GM18508 (cell line): ENCODE data around the gene ACOXL.

Experiments
- ATAC-seq: cut with Tn5 transposase; IDR thresholded peaks from one replicate; pipeline ENCODE4 v1.9.1; 2021; ENCODE audit warnings: moderate number of reproducible peaks; ENCODE audit not compliant: insufficient read depth, unreplicated experiment

The ACOXL gene

DNA sequence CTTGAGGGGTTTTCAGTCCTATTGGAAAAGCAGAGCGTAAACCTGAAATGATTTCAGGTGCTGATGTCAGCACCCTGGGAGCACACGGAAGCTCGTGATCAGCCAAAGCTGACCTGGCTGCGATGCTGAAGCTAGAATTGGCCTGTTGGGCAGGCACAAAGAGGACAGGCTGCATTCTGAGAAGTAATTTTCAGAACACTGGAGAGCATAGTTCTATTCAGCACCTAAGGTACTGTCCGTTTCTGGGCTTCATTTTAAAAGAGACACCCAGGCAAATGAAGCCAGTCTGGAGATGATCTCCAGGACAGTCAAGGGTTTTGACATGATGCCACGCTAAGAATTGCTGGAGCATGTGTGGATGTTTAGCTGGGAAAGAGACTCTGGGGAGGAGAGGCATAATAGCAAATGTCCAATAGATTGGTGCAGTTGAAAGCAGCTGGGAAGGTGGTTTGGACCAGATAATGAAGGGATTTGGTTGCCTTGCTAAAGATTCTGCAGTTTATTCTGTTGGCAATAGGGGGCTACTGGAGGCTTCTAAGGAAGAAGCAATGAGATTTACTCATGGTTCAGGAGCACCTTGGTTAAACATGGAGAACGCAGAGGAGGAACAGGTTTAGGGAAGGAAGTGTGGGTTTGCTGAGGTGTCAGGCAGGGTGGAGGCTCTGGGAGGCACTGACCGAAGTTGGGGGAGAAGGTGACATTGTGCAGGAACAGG lies 86.6 kb downstream of the ACOXL start:
- no peak for ATAC-seq

DNA sequence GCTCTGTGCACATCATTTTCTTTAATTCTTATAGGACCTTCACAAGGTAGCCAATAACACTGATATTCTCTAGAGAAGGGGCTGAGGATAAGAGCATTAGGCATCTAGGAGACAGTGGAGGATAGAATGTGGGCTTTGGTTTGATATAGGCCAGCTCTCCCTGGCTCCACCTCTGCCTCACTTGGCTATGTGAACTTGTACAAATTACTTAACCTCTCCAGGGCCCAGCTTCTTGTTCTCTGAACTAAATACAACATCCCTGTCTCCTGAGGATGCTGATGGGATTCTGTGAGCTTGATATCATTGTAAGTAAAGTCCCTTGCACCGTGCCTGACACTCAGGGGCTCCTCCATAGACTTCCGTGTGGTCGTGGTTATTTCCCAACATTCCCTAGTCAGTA lies 87.3 kb downstream of the ACOXL start:
- ATAC-seq, result no peak

DNA sequence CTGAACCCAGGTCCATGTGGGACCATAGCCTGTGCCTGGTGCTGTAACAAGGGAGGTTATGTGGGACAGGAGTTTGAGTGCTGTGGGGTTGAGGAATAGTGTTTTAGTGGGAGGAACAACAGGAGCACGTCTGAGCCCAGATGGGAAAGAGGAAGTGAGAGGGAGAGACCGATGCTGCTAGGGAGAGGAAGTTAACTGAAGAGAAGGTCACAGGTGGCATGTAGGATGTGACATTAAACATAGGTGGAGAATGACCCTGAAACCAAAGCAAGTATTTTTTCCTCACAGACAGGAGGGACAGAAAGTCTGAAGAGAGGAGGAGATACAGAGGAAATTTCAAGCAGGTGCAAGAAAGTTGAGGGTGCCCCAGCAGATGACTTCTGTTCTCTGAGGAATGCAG lies 87.8 kb downstream of the ACOXL start:
- no peak for ATAC-seq

DNA sequence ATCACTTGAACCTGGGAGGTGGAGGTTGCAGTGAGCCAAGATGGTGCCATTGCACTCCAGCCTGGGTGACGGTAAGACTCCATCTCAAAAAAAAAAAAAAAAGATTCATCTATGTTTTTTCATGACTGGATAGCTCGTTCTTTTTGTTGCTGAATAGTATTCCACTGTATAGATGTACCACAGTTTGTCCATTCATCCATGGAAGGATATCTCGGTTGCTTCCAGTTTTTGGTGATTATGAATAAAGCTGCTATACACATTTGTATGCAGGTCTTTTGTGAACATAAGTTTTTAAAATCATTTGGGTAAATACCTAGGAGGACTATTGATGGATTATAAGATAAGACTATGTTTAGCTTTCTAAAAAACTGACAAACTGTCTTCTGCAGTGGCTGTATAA lies 90.8 kb downstream of the ACOXL start:
- ATAC-seq, result no peak

DNA sequence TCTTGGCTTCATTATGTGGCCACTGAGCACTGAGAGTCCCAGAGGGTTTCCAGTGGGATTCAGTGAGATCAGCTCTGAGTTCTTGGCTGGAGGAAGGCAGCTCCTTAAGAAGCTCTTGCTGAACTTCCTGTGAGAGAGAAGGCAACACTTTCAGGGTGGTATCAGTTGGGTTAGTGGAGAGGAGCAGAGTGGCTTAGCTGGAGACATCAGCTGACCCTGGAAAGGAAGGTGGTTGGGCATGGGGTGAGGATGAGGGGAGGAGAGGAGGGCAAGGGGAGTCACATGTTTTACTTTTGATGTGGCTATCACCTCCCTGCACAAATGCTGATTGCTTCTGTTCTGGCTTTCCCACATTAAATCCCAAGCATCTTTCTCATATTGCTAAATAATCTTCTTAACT lies 95.1 kb downstream of the ACOXL start:
- no peak for ATAC-seq

DNA sequence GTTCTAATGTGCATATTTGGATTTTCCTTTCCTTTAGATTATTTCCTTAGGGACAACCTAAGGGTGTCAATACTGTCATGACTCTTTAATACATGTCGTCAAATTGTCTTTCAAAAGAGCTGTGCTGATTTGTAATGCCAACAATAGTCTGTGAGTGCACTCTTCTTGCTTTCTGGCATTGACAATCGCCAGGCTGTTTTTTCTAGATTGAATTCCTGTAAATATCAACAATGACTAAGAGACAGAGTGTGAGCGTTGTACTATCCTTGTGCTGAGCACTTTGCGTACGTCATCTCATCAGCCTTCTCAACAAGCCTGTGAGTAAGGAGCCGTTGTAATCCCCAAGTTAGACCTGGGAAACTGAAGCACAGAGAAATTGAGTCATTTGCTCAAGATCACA lies 96.0 kb downstream of the ACOXL start:
- no peak for ATAC-seq

DNA sequence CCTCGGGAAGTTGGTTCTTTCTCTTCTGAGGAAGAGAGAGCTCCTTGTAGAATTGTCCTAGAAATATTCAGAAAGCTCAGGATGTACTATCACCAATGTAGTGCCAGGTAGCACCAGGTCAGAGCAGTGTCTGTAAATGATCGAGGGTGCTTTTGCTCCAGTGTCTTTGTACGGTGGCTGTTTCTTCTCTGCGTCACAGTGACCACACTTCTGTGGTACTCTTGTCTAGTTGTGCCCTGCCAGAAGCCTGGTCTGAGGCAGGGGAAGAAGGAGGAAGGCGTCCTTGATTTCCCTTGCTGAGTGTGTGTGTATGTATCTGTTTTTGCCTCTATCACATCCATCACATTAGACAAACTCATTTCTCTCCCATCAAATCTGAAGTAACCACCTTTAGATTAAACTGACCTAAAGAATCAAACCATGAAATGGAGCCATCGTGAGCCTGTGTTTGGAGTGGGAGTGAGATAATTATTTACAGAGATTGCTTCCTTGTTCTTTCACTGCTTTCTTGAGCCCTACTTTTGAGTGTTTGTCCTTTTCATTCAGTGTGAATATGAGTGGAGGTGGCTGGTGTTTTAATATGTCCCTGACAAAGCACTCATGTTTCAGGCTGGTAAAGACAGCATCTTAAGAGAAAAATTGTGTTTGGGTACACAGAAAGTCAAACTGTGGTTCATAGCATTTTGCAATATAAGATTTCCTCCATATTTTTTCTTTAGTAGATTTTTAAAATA lies 97.2 kb downstream of the ACOXL start:
- ATAC-seq, result no peak

DNA sequence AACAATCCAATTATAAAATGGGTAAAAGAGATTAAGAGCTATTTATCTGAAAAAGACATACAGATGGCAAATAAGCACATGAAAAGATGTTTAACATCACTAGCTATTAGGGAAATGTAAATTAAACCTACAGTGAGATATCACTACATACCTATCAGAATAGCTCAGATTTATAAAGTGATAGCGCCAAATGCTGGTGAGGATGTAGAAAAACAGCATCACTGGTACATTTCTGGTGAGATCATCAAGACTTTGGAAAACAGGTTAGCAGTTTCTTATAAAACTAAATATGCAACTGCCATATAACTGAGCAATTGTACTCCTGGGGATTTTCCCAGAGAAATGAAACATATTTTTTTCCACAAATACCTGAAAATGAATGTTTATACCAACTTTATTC lies 100.4 kb downstream of the ACOXL start:
- no peak for ATAC-seq

DNA sequence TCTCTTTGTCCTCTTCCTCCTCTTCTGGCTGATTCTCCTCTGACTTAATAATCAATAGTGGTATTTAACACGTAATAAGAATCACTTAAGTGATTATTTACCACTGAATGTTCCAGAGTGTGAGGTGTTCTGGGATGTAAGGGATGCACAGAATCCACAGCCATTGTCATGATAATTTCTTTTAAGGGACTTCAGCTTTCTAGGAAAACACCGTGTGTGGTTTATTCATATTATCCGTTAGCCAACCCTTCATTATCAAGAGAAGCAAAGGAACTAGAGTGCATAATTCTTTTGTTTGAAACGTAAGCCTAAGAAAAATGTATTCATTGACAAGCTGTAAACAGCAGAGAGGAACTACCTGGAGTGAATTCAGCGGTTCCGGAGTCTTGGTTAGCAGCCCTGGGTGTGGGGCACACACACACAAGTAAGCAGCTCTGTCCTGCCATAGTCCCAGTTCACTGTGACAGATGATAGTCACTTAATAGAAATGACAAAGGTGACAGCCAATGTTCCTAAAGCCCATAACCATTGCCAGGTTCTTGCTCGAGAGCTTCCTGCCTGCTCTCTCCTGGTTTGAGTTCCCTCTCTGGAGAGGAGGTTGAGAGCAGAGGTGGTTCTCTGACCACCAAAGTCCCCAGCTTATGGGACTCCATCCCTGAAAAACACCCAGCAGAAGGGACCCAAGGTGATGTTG lies 101.9 kb downstream of the ACOXL start:
- no peak for ATAC-seq

DNA sequence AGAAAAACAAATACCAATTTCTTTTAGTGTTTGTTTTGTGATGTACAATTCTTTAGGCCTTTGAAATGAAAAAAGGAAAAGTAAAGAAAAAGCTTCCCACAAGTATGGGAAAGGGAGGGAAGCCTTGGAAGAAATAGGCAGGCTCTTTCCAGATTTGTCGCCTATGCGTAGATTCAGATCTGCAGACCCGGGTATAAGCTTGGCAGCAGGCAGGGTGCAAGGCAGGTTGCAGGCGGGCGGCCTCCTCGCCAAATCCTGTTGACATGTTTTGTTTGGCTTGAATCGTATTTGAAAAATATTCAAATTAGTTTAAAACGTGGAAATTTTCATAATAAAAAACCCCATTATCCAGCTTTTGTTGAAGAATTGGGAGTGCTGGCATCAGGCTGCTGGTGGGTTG lies 104.3 kb downstream of the ACOXL start:
- no peak for ATAC-seq

DNA sequence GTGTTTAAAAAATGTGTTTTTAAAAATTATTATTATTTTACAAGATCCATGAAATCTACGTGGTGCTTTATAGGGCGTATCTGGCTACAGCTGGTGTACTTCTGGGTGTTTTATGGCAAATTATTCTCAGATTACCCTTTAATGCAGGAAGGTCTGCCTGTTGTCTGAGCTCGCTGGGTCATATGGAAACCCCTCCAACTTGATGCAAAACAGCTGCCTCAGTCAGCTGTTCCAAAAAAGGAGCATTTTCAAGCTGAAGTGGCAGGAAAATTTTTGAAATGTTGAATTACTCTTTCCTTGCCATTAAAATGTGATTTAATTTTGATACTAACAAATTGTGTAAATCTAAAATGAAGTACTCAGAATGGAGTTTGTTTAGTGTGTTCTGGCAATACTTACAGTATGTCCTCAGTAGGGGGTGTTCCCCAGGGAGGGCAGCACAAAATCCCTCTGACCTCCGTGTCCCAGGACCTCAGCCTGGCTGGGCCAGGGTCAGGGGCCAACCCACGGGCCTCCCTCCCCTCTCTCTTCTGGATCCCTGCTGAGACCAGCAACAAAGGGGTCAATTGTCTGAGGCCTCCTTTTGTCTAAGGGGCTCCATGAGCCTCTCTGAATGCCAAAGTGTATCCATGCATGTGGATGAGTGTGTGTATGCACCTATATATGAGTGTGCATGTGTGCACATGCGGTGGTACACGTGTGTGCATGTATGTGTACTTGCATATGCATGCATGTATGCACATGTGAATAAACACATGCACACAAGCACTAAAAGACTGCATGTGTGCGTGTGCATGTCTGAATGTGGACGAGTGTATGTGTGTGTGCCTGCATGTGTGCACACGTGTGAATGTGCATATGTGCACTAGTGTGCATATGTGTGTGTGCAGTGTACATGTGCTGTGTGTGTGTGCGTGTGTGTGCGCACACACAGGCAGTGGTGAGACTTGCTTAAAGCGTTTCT lies 105.4 kb downstream of the ACOXL start:
- no peak for ATAC-seq

DNA sequence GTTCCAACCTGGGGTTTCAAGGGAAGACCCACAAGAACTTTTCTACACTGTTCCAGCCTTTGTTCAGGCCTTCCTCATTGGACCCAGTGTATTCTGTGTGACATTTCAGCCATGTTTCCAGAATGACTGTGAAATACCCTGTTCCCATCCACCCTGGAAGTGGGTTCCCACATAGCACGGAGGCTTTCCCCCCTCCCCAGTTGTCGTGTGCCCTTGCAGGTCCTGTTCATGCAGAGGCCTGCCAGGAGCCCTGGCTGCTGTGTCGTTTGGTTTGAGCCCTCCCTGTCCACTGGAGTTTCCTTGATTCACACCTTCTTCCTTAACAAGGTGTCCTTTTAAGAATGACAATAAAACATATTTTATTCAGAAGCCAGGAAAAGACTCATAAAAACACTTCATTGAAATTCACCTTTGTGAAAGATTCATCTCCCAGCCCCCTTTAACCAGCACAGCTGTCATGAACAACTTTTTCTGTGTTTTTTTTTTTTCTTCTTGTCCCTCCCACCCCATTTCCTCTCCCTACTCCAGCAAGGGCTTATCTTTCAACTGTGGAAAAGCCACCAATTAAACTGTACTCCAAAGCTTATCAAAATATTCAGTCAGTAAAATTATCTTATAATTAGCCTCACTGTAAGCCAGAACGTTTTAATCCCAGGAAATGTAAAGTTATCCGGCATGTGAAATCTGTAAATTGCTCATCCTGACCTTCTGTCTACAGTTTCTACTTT lies 106.4 kb downstream of the ACOXL start:
- no peak for ATAC-seq

DNA sequence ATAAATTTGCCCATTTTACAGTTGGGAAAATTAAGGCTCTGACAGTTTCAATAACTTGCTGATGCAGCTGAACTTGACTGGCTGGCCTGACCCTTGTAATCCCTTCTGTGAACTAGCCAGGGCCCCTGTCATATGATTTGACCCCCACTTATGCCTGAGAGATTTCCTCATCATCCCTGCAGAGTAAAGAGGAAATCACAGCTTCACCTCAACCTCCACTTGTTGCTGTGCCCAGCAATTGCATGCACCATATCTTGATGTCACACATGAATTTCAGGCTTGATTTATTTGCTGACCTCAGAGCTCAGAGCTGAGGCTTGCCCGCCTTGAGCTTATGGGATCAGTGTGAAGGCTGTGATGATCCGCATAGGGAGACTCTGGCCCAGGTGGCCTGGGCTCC lies 108.1 kb downstream of the ACOXL start:
- no peak for ATAC-seq

DNA sequence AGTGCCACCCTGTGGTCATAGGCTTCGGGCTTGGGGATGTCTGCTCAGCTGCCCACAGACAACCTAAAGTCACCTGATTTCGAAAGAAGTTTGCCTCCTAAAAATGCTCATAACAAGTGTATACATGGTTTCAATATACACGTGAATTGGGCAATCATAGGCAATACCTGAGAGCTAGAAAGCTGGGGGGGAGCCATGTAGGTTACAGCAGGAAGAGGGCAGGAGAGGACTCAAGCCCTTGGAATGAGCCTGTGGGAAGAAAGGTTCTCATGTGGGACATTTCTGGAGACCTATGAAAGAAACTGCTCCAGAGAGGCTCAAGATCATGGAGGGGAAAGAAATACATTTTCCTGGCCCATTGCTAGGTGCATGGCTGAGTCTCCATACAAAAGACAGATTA lies 109.7 kb downstream of the ACOXL start:
- ATAC-seq, result no peak

DNA sequence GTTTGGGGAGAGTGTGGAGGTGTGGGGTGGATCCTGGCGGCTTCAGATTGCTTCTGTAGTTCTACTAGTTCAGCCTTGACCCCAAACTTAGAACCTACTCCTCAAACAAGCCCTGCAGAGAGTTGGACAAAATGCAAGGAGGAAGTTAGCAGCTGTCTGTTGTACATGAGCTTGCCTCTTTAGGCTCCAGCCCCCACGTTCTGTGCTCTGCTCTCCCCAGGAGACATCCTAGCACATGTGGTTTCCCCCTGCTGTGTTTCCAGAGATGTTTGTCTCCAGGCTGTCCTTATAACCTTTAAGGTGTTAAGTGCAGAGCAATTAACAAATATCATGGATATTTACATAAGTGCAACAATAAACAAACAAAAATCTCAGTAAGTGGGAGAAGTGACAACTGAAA lies 111.1 kb downstream of the ACOXL start:
- no peak for ATAC-seq

DNA sequence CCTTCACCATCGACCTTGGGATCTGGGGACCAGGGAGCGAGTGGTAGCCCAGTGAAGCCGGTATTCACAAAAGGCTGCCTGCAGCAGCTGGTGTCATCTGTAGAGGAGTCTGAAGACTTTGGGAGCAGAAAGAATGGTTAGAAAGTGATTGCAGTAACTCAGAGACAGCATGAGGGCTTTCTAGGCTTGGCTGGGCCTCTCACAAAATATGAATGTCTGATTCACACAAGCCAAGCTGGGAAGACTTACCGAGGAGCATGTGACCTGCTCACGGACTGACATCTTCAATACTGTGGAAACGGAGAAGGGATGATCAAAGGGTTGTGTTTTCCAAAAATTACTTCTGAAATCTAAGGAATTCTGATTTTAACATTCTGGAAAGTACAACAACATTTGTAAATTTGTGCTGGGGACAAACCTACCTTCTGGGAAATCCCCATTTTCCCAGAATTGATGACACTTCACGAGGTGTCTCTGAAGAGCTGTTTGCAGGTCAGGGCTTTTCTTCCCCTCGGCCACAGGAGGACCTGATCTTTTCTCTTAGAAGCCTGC lies 111.7 kb downstream of the ACOXL start:
- ATAC-seq, result no peak

DNA sequence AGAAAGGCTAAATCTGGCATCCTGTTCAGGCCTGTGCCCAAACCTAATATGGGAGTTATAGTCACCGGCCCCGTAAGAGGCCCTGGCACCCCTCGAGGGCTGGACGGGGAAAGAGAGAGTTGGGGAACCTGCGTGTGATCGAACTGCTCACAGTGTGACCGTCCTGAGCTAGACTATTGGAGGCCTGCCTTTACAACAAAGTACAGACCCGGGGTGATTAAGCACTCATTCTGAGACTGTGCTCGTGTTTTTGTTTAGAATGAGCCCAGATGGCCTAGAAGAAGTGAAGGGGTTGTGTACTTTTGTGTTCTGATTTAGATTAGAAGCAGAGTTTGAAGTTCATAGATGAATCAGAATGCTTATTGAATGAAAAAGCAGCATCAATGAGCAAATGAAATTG lies 115.3 kb downstream of the ACOXL start:
- ATAC-seq, result no peak

DNA sequence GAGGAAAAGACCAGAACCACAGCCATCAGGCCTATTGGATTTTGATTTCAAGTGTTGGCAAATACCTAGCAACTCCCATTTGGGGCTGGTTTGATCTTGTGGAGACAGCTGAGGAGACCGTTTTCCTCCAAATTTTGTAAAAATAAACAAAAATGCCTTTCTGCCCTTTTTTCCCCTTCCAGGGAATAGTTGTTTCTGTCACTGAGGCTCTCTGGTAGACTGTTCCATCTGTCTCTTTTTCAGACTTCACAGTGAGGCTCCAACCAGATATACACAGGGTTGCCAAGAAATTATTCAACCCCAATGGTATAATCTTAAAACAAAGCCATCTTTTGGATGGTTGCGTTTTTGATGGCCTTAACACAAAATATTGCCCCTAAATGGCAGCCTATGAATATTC lies 115.7 kb downstream of the ACOXL start:
- no peak for ATAC-seq

DNA sequence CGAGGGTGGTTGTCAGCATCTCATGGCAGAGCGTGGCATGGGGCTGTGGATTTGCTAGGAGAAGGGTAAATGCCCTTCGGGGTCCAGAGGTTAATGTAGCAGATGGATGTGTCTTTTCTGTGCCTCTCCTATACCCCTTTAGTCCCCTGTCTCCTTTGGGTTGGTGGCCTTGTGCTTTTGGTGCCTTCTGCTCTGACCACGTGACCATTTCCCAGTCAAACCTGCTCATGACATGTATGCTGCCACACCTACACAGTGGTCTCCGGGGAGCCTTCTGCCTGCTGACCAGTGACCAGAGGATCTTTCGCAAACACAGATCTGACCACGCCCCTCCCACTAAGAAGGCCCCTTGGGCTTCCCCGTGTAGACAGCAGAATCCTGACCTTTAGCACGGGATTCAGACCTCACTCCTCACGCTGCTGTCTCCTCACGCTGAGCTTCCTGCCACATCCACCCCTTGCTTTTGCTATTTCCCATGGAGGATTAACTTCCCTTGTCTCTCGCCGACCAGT lies 116.2 kb downstream of the ACOXL start:
- no peak for ATAC-seq
